Measurements from ENCODE around the gene LHFPL6. TPM values are rescaled to one million over a fixed set of nuclear protein-coding genes. Genes with fewer than 3 reads are reported as not detected.

Gene LHFPL6
- total and polyA plus RNA-seq, 9 of the 15 experiments (the other 6 are each of a cell fraction or from before 2014, with no cell fraction given): 0.18 TPM; not detected in 8

DNA sequence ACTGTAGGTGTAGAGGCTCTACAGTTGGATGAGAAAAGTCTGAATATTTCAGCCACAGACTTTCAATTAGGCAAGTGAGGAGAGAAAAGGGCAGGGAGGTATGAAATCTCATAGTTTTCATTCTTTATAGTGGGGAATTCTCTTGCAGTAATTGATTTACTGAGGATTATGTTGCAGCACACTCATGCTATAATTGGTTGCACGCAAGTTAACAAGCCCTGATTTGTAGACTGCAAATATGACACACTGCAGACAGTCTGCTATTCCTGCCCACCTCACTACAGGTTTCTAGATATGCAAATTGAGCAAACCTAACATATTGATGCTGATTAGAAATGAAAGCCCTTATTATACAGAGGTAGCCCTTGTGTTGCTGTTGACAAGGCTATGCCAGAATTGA, 139.4 kb downstream of the LHFPL6 start:
- Histone ChIP-seq H3K4me1 (replicated peaks in 1 of 2; ENCODE audit: control insufficient read depth in 2 of 2, insufficient read depth in 2 of 2, low read length in 2 of 2) (no peaks in the 10 kb centered on the region), H3K9me3 (replicated peaks; ENCODE audit: control insufficient read depth, insufficient read depth, low read depth, low read length) (no peaks in the 10 kb centered on the region), H2AFZ (ENCODE audit: low read depth, low read length) (no peak overlapping the region), H3K4me2 (ENCODE audit: insufficient read depth, low read length) (no peak overlapping the region), H3K9ac (ENCODE audit: insufficient read depth in 1 of 2, low read depth in 2 of 2, low read length in 2 of 2) (no peak overlapping the region), H3K9me1 (ENCODE audit: control insufficient read depth, insufficient read depth, low read length) (no peaks in the 10 kb centered on the region), H3K36me3 (ENCODE audit: control insufficient read depth, insufficient read depth, low read length) (no peaks in the 10 kb centered on the region), H3K4me3 (no peak overlapping the region), H3K27ac (ENCODE audit: extremely low read depth, low read depth, low read length) (no peak overlapping the region), H3K27me3 (ENCODE audit: control insufficient read depth in 2 of 2, insufficient read depth in 2 of 2, low read length in 2 of 2) (no peaks in the 10 kb centered on the region), H4K20me1 (replicated peaks; ENCODE audit: control insufficient read depth, insufficient read depth, low read length) (no peaks in the 10 kb centered on the region), H3K79me2 (ENCODE audit: control insufficient read depth, insufficient read depth, low read length) (no peaks in the 10 kb centered on the region)
- CTCF ChIA-PET (ENCODE audit: low intra/inter-chr PET ratio): no interaction called here
- intact Hi-C loops (cut with micrococcal nuclease) (no loop called here), in situ Hi-C loops (cut with MboI) (no loop called here)
- POLR2A ChIA-PET: no interaction called here
- 0% methylated on average over 1 of the region's 1 CpG for WGBS (ENCODE audit: insufficient coverage, low coverage, missing lambda C conversion rate)
- DNase-seq (ENCODE audit: extremely low read depth in 1 of 4, low spot score in 3 of 4): no peak
- FAIRE-seq: no peak
- BruUV-seq (replicated peaks): no TSS peak
- no peak for ATAC-seq
- TF ChIP-seq ZNF512 (tag; IDR thresholded peaks at IDR 0.05): no peak
- TF ChIP-seq ZNF57 (CRISPR knock-in tag; IDR thresholded peaks at IDR 0.05): no peak
- TF ChIP-seq MYNN (IDR thresholded peaks at IDR 0.05): no peak
- TF ChIP-seq MYNN (CRISPR knock-in tag; IDR thresholded peaks at IDR 0.05): no peak
- TF ChIP-seq, protein P1, sequence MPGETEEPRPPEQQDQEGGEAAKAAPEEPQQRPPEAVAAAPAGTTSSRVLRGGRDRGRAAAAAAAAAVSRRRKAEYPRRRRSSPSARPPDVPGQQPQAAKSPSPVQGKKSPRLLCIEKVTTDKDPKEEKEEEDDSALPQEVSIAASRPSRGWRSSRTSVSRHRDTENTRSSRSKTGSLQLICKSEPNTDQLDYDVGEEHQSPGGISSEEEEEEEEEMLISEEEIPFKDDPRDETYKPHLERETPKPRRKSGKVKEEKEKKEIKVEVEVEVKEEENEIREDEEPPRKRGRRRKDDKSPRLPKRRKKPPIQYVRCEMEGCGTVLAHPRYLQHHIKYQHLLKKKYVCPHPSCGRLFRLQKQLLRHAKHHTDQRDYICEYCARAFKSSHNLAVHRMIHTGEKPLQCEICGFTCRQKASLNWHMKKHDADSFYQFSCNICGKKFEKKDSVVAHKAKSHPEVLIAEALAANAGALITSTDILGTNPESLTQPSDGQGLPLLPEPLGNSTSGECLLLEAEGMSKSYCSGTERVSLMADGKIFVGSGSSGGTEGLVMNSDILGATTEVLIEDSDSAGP (CRISPR knock-in tag; IDR thresholded peaks at IDR 0.05): no peak
- no peak for TF ChIP-seq FOXK1 (CRISPR knock-in tag; IDR thresholded peaks at IDR 0.05; ENCODE audit: borderline replicate concordance)
- no peak for TF ChIP-seq CLOCK (CRISPR knock-in tag; IDR thresholded peaks at IDR 0.05; ENCODE audit: borderline replicate concordance)
- TF ChIP-seq, protein P2, sequence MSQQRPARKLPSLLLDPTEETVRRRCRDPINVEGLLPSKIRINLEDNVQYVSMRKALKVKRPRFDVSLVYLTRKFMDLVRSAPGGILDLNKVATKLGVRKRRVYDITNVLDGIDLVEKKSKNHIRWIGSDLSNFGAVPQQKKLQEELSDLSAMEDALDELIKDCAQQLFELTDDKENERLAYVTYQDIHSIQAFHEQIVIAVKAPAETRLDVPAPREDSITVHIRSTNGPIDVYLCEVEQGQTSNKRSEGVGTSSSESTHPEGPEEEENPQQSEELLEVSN (IDR thresholded peaks at IDR 0.05; ENCODE audit: borderline replicate concordance in 1 of 2, extremely low read depth in 1 of 2, insufficient read depth in 1 of 2, insufficient read length in 1 of 2, low read depth in 1 of 2, low read length in 1 of 2, poor library complexity in 1 of 2, severe bottlenecking in 1 of 2): no peak
- TF ChIP-seq, protein P3, sequence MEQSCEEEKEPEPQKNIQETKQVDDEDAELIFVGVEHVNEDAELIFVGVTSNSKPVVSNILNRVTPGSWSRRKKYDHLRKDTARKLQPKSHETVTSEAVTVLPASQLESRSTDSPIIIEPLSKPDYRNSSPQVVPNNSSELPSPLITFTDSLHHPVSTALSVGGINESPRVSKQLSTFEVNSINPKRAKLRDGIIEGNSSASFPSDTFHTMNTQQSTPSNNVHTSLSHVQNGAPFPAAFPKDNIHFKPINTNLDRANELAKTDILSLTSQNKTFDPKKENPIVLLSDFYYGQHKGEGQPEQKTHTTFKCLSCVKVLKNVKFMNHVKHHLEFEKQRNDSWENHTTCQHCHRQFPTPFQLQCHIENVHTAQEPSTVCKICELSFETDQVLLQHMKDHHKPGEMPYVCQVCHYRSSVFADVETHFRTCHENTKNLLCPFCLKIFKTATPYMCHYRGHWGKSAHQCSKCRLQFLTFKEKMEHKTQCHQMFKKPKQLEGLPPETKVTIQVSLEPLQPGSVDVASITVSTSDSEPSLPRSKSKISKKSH (CRISPR knock-in tag; IDR thresholded peaks at IDR 0.05): no peak
- TF ChIP-seq HCFC1 (IDR thresholded peaks at IDR 0.05; ENCODE audit: low read depth, low read length): no peak
- no peak for TF ChIP-seq ESRRA (IDR thresholded peaks at IDR 0.05; ENCODE audit: borderline replicate concordance, low read depth)
- TF ChIP-seq ZNF121 (CRISPR knock-in tag; conservative IDR thresholded peaks at IDR 0.05): no peak
- no peak for TF ChIP-seq BACH1 (tag; IDR thresholded peaks at IDR 0.05)
